HFFc6 (cell line): ENCODE measurements around the gene CMPK2. TPM values are rescaled to one million over a fixed set of nuclear protein-coding genes. Genes with fewer than 3 reads are reported as not detected.
"Not testable (repeated sequence)": the region's sequence is repeated elsewhere in the genome, so short reads cannot be mapped to it uniquely, and the experiment has no call there.

Experiments used
- DNase-seq: peaks from one replicate; pipeline ENCODE4 v3.0.0-alpha.2; 2018
- H3K27ac Mint-ChIP-seq: 2 replicates; pipeline ENCODE4 v1.8.0; 2020; ENCODE audit warnings: mild to moderate bottlenecking, mixed read lengths
- H3K27me3 Mint-ChIP-seq: 2 replicates; pipeline ENCODE4 v1.8.0; 2021; ENCODE audit warnings: mild to moderate bottlenecking, moderate library complexity, mixed read lengths; ENCODE audit not compliant: insufficient read depth
- H3K36me3 Mint-ChIP-seq: 2 replicates; pipeline ENCODE4 v1.8.0; 2021; ENCODE audit warnings: low read depth, mixed read lengths
- H3K4me1 Mint-ChIP-seq: 2 replicates; pipeline ENCODE4 v1.8.0; 2020; ENCODE audit warnings: low read depth, mixed read lengths
- H3K4me3 Mint-ChIP-seq: 2 replicates; pipeline ENCODE4 v1.8.0; 2020; ENCODE audit warnings: mild to moderate bottlenecking, moderate library complexity, mixed read lengths
- H3K9me3 Mint-ChIP-seq: 2 replicates; pipeline ENCODE4 v1.8.0; 2020; ENCODE audit warnings: mild to moderate bottlenecking, mixed read lengths
- CTCF ChIP-seq: fragments of 200-600 bp; sonication (generic); IDR thresholded peaks from 2 replicates; pipeline ENCODE4 v1.5.0; 2021; ENCODE audit warnings: antibody characterized with exemption, mild to moderate bottlenecking
- total RNA-seq, 6 experiments: library from RNA; stranded (reverse); fragmentation: NEBNext Ultra II Directional; extraction: Animal tissue kit (Norgen Biotek cat#: 25700); gene quantifications; 2 replicates in 1 of 6; 3 replicates in 5 of 6; pipeline ENCODE4 v1.2.3, GENCODE V29; 2021

Gene CMPK2
- total RNA-seq, 6 experiments from 2014 or later, result not detected

DNA sequence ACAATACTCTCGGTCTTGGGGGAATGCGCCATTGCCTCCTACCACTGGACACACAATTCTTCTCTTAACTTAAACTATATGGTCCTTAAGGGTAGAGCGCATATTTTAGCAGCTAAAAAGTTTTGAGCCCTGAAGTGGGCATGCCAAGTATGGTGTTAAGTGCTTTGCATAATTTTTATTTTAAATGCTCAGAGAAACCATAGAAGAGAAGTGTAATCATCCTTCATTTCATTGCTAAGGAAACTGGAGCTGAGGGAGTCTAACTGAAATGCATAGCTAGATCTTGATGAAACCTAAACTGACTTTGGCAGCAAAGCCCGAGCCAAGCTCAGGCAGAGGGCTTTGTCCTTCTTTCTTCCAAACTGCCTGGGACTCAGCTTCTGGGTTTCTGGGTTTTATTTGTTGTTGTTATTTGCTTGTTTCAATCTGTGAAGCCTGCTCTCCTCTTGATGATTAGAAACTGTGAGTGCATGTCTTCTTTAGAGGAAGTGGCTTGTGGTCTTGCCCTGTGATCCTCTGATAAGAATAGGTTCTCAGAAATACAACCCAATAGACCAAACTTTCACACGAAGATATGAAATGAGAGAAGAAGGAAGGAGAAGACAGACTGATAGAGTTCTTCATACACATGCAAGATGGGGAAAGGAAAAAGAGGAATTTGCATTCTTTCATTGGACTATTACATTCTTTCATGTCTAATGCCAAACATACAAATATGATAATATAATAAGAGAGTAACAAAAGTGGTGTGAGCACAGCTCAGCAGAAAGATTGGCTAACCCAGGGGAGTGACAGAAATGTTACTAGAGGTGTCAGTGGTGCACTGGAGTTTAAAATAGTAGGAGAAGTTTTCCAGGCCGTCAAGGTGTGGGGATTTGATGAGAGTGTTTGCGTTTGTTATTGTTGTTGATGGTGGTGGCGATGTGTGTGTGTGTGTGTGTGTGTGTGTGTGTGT lies 44.0 kb upstream of the CMPK2 start:
- H3K27me3 Mint-ChIP-seq, result no peaks in the 10 kb centered on the region; the same call in 1 of the 2 replicates
- H3K4me1 Mint-ChIP-seq, result no peaks in the 10 kb centered on the region
- no peak for DNase-seq
- H3K27ac Mint-ChIP-seq, result no peak overlapping the region
- TF ChIP-seq CTCF, result no peak
- H3K9me3 Mint-ChIP-seq, result peaks cover 51% of the 10 kb centered on the region
- peaks cover 5% of the 10 kb centered on the region; the same call in 1 of the 2 replicates for H3K36me3 Mint-ChIP-seq
- H3K4me3 Mint-ChIP-seq, result no peak overlapping the region

- no peak overlapping the region for H3K27ac Mint-ChIP-seq
- no peaks in the 10 kb centered on the region for H3K27me3 Mint-ChIP-seq
- no peaks in the 10 kb centered on the region for H3K4me1 Mint-ChIP-seq
Measured at GRCh38 chr2:6908291-6908690, 42.6 kb upstream of the CMPK2 start.

GRCh38 chr2:6906165-6906741 lies 40.5 kb upstream of the CMPK2 start:
- no peaks in the 10 kb centered on the region for H3K4me1 Mint-ChIP-seq
- no peak overlapping the region for H3K27ac Mint-ChIP-seq
- no peaks in the 10 kb centered on the region for H3K27me3 Mint-ChIP-seq
- DNase-seq, result no peak
- TF ChIP-seq CTCF, result no peak
- H3K4me3 Mint-ChIP-seq, result no peak overlapping the region
- peaks cover 52% of the 10 kb centered on the region for H3K9me3 Mint-ChIP-seq
- H3K36me3 Mint-ChIP-seq, result no peaks in the 10 kb centered on the region; the same call in 1 of the 2 replicates

More at GRCh38 chr2:6908291-6908690, 42.6 kb upstream of the CMPK2 start:
- Mint-ChIP-seq H3K36me3 (no peaks in the 10 kb centered on the region), H3K4me3 (no peak overlapping the region), H3K9me3 (peaks cover 46% of the 10 kb centered on the region)
- TF ChIP-seq CTCF, result no peak
- no peak for DNase-seq

DNA sequence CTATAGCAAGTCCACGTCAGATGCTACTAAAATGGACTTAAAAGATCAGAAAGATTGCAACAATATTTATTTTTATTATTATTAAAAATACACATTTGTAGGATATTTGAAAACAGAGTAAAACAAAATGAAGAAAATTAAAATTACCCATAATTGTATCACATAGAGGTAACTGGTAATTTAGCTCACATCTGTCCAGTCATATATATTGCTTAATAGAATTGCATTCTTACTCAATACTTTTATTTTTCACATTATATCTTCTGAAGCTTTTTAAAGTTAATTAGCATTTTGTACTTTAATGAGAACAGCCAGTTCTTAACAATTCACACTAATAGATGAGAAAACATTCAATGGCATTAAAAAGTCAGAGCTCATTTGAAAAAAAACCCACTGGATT lies 40.0 kb upstream of the CMPK2 start:
- H3K4me3 Mint-ChIP-seq, result no peak overlapping the region
- no peaks in the 10 kb centered on the region; the same call in 1 of the 2 replicates for H3K36me3 Mint-ChIP-seq
- no peak for DNase-seq
- TF ChIP-seq CTCF, result no peak
- peaks cover 51% of the 10 kb centered on the region for H3K9me3 Mint-ChIP-seq
- no peak overlapping the region for H3K27ac Mint-ChIP-seq
- H3K27me3 Mint-ChIP-seq, result no peaks in the 10 kb centered on the region
- H3K4me1 Mint-ChIP-seq, result no peaks in the 10 kb centered on the region

GRCh38 chr2:6902581-6902980 lies 36.9 kb upstream of the CMPK2 start:
- not testable (repeated sequence) for H3K36me3 Mint-ChIP-seq, H3K27me3 Mint-ChIP-seq, H3K4me3 Mint-ChIP-seq, DNase-seq, H3K27ac Mint-ChIP-seq, H3K4me1 Mint-ChIP-seq
- H3K9me3 Mint-ChIP-seq, result peaks cover 55% of the 10 kb centered on the region
